HEK293T (cell line): ENCODE measurements around the gene CAVIN4.

Experiments used
- SP1 ChIP-seq: fragments of 450-650 bp; IDR thresholded peaks from 2 replicates; pipeline ENCODE4 v1.6.1; 2017
- TARDBP ChIP-seq: fragments of 450-650 bp; IDR thresholded peaks from 2 replicates; pipeline ENCODE4 v1.6.1; 2016

GRCh38 chr9:100578610-100579009 lies 731 bp downstream of the CAVIN4 start:
- no peak for TF ChIP-seq TARDBP
- TF ChIP-seq SP1: no peak
